ENCODE results near the gene STX12. TPM values are rescaled to one million over a fixed set of nuclear protein-coding genes. Genes with fewer than 3 reads are reported as not detected.
"Not testable (repeated sequence)": the region's sequence is repeated elsewhere in the genome, so short reads cannot be mapped to it uniquely, and the experiment has no call there.

STX12 gene
- total RNA-seq, 2 experiments from 2014 or later = 19.4 to 22.1 TPM

- H3K9me3 Mint-ChIP-seq = no peaks in the 10 kb centered on the region
- no peak for DNase-seq
- CTCF ChIA-PET = interaction anchor here (0.9 to 2.4 kb wide), 5 partner anchors 14 to 112 kb away, joined by 3 to 18 read pairs (median 3); no protein-coding TSS in a partner anchor
- no peak for TF ChIP-seq CTCF (IDR thresholded peaks at IDR 0.05)
- H3K36me3 Mint-ChIP-seq (ENCODE audit: low read depth) = peaks cover 4% of the 10 kb centered on the region
- peak overlapping the region; percentile 94 for H3K4me3 Mint-ChIP-seq
- peaks cover 35% of the 10 kb centered on the region for H3K4me1 Mint-ChIP-seq (ENCODE audit: low read depth)
- H3K27me3 Mint-ChIP-seq = no peaks in the 10 kb centered on the region
- intact Hi-C loops (cut with micrococcal nuclease) = no loop called here
- POLR2A ChIA-PET = interaction anchor here (1.5 kb wide), 1 partner anchor 48 kb away, joined by 10 read pairs; the partner anchor contains the start of gene FAM76A
- H3K27ac Mint-ChIP-seq = peak overlapping the region; percentile 95
- no peak for ATAC-seq
Measured at GRCh38 chr1:27773826-27774445, 917 bp downstream of the STX12 start.

- Mint-ChIP-seq H3K27me3 (no peaks in the 10 kb centered on the region), H3K9me3 (no peaks in the 10 kb centered on the region), H3K4me3 (no peak overlapping the region), H3K36me3 (ENCODE audit: low read depth) (peaks cover 5% of the 10 kb centered on the region), H3K4me1 (ENCODE audit: low read depth) (peaks cover 37% of the 10 kb centered on the region), H3K27ac (no peak overlapping the region)
- CTCF ChIA-PET = interaction anchor here (0.9 to 1.5 kb wide), 2 partner anchors 105 to 112 kb away, joined by 3 to 4 read pairs; no protein-coding TSS in a partner anchor
- intact Hi-C loops (cut with micrococcal nuclease) = no loop called here
- DNase-seq (no peak), ATAC-seq (no peak)
- no peak for TF ChIP-seq CTCF (IDR thresholded peaks at IDR 0.05)
- POLR2A ChIA-PET = no interaction called here
Measured at GRCh38 chr1:27774654-27775053, 1.6 kb downstream of the STX12 start.

GRCh38 chr1:27775336-27775735 lies 2.3 kb downstream of the STX12 start:
- H3K9me3 Mint-ChIP-seq; CTCF ChIA-PET; H3K4me3 Mint-ChIP-seq; H3K27ac Mint-ChIP-seq; H3K27me3 Mint-ChIP-seq; DNase-seq; intact Hi-C loops (cut with micrococcal nuclease); ATAC-seq; H3K36me3 Mint-ChIP-seq (ENCODE audit: low read depth): not testable (repeated sequence)
- POLR2A ChIA-PET = interaction anchor here (0.6 kb wide), 1 partner anchor 79 kb away, joined by 3 read pairs; no protein-coding TSS in a partner anchor
- peaks cover 37% of the 10 kb centered on the region for H3K4me1 Mint-ChIP-seq (ENCODE audit: low read depth)

- H3K27me3 Mint-ChIP-seq; ATAC-seq; intact Hi-C loops (cut with micrococcal nuclease); H3K36me3 Mint-ChIP-seq (ENCODE audit: low read depth); DNase-seq; H3K4me3 Mint-ChIP-seq; CTCF ChIA-PET; H3K9me3 Mint-ChIP-seq: not testable (repeated sequence)
- H3K27ac Mint-ChIP-seq = peak overlapping the region; percentile 42
- H3K4me1 Mint-ChIP-seq (ENCODE audit: low read depth) = peaks cover 37% of the 10 kb centered on the region
- POLR2A ChIA-PET = interaction anchor here (0.7 kb wide), 1 partner anchor 29 kb away, joined by 3 read pairs; no protein-coding TSS in a partner anchor
Measured at GRCh38 chr1:27776276-27776675, 3.3 kb downstream of the STX12 start.

GRCh38 chr1:27778056-27778455 lies 5.0 kb downstream of the STX12 start:
- Mint-ChIP-seq H3K27ac (no peak overlapping the region), H3K27me3 (no peaks in the 10 kb centered on the region), H3K36me3 (ENCODE audit: low read depth) (peaks cover 7% of the 10 kb centered on the region), H3K4me3 (no peak overlapping the region), H3K9me3 (no peaks in the 10 kb centered on the region), H3K4me1 (ENCODE audit: low read depth) (peaks cover 38% of the 10 kb centered on the region)
- ChIA-PET CTCF (interaction anchor here (0.9 kb wide), 1 partner anchor 39 kb away, joined by 3 read pairs; no protein-coding TSS in a partner anchor), POLR2A (interaction anchor here (1.7 kb wide), 1 partner anchor 15 kb away, joined by 3 read pairs; no protein-coding TSS in a partner anchor)
- no peak for TF ChIP-seq CTCF (IDR thresholded peaks at IDR 0.05)
- ATAC-seq = no peak
- intact Hi-C loops (cut with micrococcal nuclease) = no loop called here
- DNase-seq = no peak

GRCh38 chr1:27779122-27779521 lies 6.1 kb downstream of the STX12 start:
- no peak overlapping the region for H3K4me3 Mint-ChIP-seq
- no peak overlapping the region for H3K27ac Mint-ChIP-seq
- intact Hi-C loops (cut with micrococcal nuclease) = no loop called here
- ChIA-PET POLR2A (interaction anchor here (0.6 to 1.7 kb wide), 2 partner anchors 14 to 390 kb away, joined by 3 read pairs; no protein-coding TSS in a partner anchor), CTCF (no interaction called here)
- no peaks in the 10 kb centered on the region for H3K27me3 Mint-ChIP-seq
- no peaks in the 10 kb centered on the region for H3K9me3 Mint-ChIP-seq
- peaks cover 33% of the 10 kb centered on the region for H3K4me1 Mint-ChIP-seq (ENCODE audit: low read depth)
- ATAC-seq (no peak), DNase-seq (no peak)
- H3K36me3 Mint-ChIP-seq (ENCODE audit: low read depth) = peaks cover 7% of the 10 kb centered on the region
- TF ChIP-seq CTCF (IDR thresholded peaks at IDR 0.05) = no peak
